ENCODE measurements around the gene PMAIP1.

The PMAIP1 gene

DNA sequence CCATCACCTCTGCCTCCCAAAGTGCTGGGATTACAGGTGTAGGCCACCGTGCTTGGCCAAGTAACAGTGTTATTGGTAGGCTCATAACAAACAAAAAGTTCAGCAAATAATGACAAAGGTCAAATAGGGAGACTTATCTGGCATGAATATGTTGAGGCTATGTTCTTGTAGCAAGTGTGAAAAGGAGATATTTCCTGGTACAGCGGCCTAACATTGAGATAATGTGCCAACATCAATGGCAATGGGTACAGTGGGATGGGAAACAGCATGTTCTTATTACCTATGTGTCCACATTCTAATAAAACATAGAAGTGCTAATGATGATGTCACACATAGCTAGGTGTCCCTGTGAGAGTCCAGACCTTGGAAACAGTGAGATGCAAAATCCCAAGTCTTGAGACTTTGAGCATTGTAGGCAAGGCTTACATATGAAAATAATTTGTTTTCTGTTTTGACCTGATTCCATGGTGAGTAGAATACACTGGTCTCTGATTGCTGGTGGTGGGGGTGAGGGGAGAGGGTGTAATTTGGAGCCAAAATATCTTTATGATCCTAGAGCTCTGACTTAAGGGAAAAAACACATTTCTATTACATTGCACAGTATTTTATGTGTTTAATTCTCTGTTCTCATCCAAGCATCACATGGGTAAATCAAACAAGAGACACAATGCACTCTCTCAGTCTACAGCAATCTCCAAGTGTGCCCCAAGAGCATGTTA, 33.1 kb upstream of the PMAIP1 start:
- H3K4me3 ChIP-seq (ENCODE audit: low read depth, low read length): no peak overlapping the region
- no peak overlapping the region for H4K91ac ChIP-seq (ENCODE audit: low read depth, low read length)

DNA sequence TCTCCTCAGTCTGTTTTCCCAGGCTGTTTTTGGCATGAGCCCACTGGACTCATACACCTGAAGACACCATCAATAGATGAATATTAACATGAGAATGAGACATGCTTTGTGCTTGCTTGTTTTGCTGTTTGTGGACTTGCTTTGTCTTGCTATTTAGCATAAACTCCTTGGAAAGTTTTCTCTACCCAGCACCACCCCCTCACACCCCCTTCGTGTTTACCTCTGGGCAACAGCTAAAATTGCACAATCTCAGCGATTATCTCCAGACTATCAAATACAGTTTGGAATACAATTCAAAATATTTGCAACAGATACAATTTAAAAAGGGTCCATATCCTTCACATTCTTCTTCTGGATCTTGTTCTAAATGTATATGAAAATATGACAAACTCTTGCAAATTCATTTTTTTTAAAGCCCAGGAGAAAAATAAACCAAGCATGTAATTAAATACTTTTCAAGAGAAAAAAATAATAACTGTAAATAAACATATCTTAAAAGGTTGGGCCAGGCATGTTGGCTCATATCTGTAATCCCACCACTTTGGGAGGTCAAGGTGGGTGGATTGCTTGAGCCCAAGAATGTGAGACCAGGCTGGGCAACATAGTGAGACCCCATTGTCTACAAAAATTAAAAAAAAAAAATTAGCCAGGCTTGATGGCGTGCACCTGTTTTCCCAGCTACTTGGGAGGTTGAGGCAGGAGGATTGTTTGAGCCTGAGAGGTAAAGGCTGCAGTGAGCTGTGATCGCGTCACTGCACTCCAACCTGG, 32.3 kb upstream of the PMAIP1 start:
- WGBS (ENCODE audit: extremely low coverage, insufficient coverage, insufficient read length): no CpG with 5 or more reads among the region's 5 CpGs
- Histone ChIP-seq H3K4me1 (ENCODE audit: control insufficient read depth in 1 of 2, insufficient read depth in 2 of 2, low read length in 2 of 2) (peaks cover 0 to 2% of the 10 kb centered on the region in 2 experiments), H4K12ac (ENCODE audit: low read depth, low read length) (no peak overlapping the region), H2BK120ac (ENCODE audit: insufficient read depth, low read length, poor library complexity) (no peak overlapping the region), H3K36me3 (ENCODE audit: control insufficient read depth in 1 of 2, insufficient read depth in 2 of 2, low read length in 2 of 2) (no peaks in the 10 kb centered on the region), H3K23ac (ENCODE audit: low read length) (no peak overlapping the region), H3K9ac (ENCODE audit: low read length) (no peak overlapping the region), H3K79me2 (ENCODE audit: control insufficient read depth, insufficient read depth, low read length, poor library complexity) (no peaks in the 10 kb centered on the region), H4K8ac (ENCODE audit: low read depth, low read length) (no peak overlapping the region), H3K27me3 (ENCODE audit: insufficient read depth, low read length) (no peaks in the 10 kb centered on the region), H4K91ac (ENCODE audit: low read depth, low read length) (no peak overlapping the region), H3K18ac (ENCODE audit: low read length) (no peak overlapping the region), H2BK12ac (ENCODE audit: low read length) (no peak overlapping the region), H3K4me2 (ENCODE audit: low read length) (no peak overlapping the region), H3K4me3 (ENCODE audit: low read depth, low read length) (no peak overlapping the region), H3K79me1 (ENCODE audit: low read length) (no peaks in the 10 kb centered on the region), H3K4ac (ENCODE audit: low read depth, low read length) (no peak overlapping the region), H3K14ac (ENCODE audit: low read length) (no peak overlapping the region), H2AK5ac (ENCODE audit: low read length) (no peak overlapping the region), H2AFZ (ENCODE audit: insufficient read depth, low read length, poor library complexity) (no peak overlapping the region), H3K27ac (ENCODE audit: low read depth, low read length) (no peak overlapping the region), H3K9me3 (ENCODE audit: insufficient read depth, low read depth, low read length) (no peaks in the 10 kb centered on the region), H2BK5ac (ENCODE audit: low read depth, low read length, poor library complexity) (no peak overlapping the region)
- DNase-seq: peak in 1 of 2 donors; percentile 66

More for the DNA sequence above, 33.1 kb upstream of the PMAIP1 start:
- no peak overlapping the region for H3K27ac ChIP-seq (ENCODE audit: low read depth, low read length)
- H2BK12ac ChIP-seq (ENCODE audit: low read length): no peak overlapping the region
- no peak overlapping the region for H4K12ac ChIP-seq (ENCODE audit: low read depth, low read length)
- H3K9ac ChIP-seq (ENCODE audit: low read length): no peak overlapping the region
- peaks cover 0 to 2% of the 10 kb centered on the region in 2 experiments for H3K4me1 ChIP-seq (ENCODE audit: control insufficient read depth in 1 of 2, insufficient read depth in 2 of 2, low read length in 2 of 2)
- H3K18ac ChIP-seq (ENCODE audit: low read length): no peak overlapping the region
- WGBS (ENCODE audit: extremely low coverage, insufficient coverage, insufficient read length): no CpG with 5 or more reads among the region's 2 CpGs
- H4K8ac ChIP-seq (ENCODE audit: low read depth, low read length): no peak overlapping the region
- no peaks in the 10 kb centered on the region for H3K79me1 ChIP-seq (ENCODE audit: low read length)
- no peaks in the 10 kb centered on the region for H3K27me3 ChIP-seq (ENCODE audit: insufficient read depth, low read length)
- H2AK5ac ChIP-seq (ENCODE audit: low read length): no peak overlapping the region
- H3K4me2 ChIP-seq (ENCODE audit: low read length): no peak overlapping the region
- H3K79me2 ChIP-seq (ENCODE audit: control insufficient read depth, insufficient read depth, low read length, poor library complexity): no peaks in the 10 kb centered on the region
- H3K4ac ChIP-seq (ENCODE audit: low read depth, low read length): no peak overlapping the region
- H3K14ac ChIP-seq (ENCODE audit: low read length): no peak overlapping the region
- no peaks in the 10 kb centered on the region for H3K36me3 ChIP-seq (ENCODE audit: control insufficient read depth in 1 of 2, insufficient read depth in 2 of 2, low read length in 2 of 2)
- H2AFZ ChIP-seq (ENCODE audit: insufficient read depth, low read length, poor library complexity): no peak overlapping the region
- H3K9me3 ChIP-seq (ENCODE audit: insufficient read depth, low read depth, low read length): no peaks in the 10 kb centered on the region
- no peak overlapping the region for H2BK120ac ChIP-seq (ENCODE audit: insufficient read depth, low read length, poor library complexity)
- no peak overlapping the region for H2BK5ac ChIP-seq (ENCODE audit: low read depth, low read length, poor library complexity)
- H3K23ac ChIP-seq (ENCODE audit: low read length): no peak overlapping the region
- no peak for DNase-seq

DNA sequence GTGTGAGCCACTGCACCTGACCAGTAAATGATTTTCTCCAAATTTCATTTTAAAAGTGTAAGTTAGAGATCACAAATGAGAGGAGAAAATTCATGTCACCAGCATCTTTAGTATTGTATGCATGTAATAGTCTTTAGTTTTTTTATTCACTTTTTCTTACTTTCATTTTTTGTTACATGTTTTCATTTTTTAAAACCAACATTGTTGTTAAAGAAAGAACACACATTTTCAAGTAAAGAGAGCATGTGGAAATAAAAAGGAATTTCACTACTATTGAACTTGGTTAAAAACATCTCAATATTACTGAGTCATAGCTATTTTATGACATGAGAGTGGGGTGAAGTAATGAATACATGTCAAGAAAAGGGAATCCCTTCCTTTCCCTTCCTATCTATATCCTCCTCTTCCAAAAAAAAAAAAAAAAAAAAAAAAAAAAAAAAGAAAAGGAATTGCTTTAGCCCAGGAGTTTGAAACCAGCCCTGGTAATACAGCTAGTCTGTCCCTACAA, 29.1 kb upstream of the PMAIP1 start:
- H4K91ac ChIP-seq (ENCODE audit: low read depth, low read length): no peak overlapping the region
- H3K23ac ChIP-seq (ENCODE audit: low read length): no peak overlapping the region
- no peak overlapping the region for H4K8ac ChIP-seq (ENCODE audit: low read depth, low read length)
- no peak overlapping the region for H3K9ac ChIP-seq (ENCODE audit: low read length)
- no peak overlapping the region for H3K4me2 ChIP-seq (ENCODE audit: low read length)
- peaks cover 2% of the 10 kb centered on the region for H3K79me1 ChIP-seq (ENCODE audit: low read length)
- H3K4me1 ChIP-seq (ENCODE audit: control insufficient read depth in 1 of 2, insufficient read depth in 2 of 2, low read length in 2 of 2): peaks cover 2 to 3% of the 10 kb centered on the region in 2 experiments
- no peaks in the 10 kb centered on the region for H3K27me3 ChIP-seq (ENCODE audit: insufficient read depth, low read length)
- no peak overlapping the region for H3K27ac ChIP-seq (ENCODE audit: low read depth, low read length)
- no peak for DNase-seq
- no peak overlapping the region for H2AFZ ChIP-seq (ENCODE audit: insufficient read depth, low read length, poor library complexity)
- H3K4me3 ChIP-seq (ENCODE audit: low read depth, low read length): no peak overlapping the region
- H2BK120ac ChIP-seq (ENCODE audit: insufficient read depth, low read length, poor library complexity): no peak overlapping the region
- no peak overlapping the region for H4K12ac ChIP-seq (ENCODE audit: low read depth, low read length)
- no peak overlapping the region for H3K18ac ChIP-seq (ENCODE audit: low read length)
- no peaks in the 10 kb centered on the region for H3K79me2 ChIP-seq (ENCODE audit: control insufficient read depth, insufficient read depth, low read length, poor library complexity)
- H3K36me3 ChIP-seq (ENCODE audit: control insufficient read depth in 1 of 2, insufficient read depth in 2 of 2, low read length in 2 of 2): no peaks in the 10 kb centered on the region
- no peak overlapping the region for H3K4ac ChIP-seq (ENCODE audit: low read depth, low read length)
- no peak overlapping the region for H2AK5ac ChIP-seq (ENCODE audit: low read length)
- H3K9me3 ChIP-seq (ENCODE audit: insufficient read depth, low read depth, low read length): no peaks in the 10 kb centered on the region
- H2BK12ac ChIP-seq (ENCODE audit: low read length): no peak overlapping the region
- no peak overlapping the region for H3K14ac ChIP-seq (ENCODE audit: low read length)
- H2BK5ac ChIP-seq (ENCODE audit: low read depth, low read length, poor library complexity): no peak overlapping the region

DNA sequence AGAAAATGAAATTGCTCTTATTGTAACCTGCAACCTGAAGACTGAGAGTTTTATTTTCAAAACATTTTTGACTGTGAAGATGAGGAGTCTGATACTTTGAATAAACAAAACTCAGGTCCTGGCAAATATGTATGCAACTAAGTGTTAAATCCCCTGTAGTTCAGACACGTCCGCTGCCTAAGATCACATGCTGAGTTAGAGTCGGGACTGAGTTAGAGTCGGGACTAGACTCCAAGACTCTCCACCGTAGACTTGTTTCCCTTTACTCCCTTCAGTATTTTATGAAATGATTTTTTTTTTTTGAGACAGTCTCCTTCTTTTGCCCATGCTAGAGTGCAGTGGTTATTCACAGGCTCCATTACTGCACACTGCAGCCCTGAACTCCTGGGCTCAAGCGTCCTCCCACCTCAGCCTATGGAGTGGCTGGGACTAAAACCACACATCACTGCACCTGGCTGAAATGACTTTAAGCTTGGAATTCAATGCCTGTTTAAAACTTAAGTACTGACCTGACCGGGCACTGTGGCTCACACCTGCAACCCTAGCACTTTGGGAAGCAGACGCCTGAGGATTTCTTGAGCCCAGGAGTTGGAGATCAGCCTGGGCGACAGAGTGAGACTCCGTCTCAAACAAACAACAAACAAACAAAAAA, 28.0 kb upstream of the PMAIP1 start:
- no peak overlapping the region for H3K27ac ChIP-seq (ENCODE audit: low read depth, low read length)
- H4K8ac ChIP-seq (ENCODE audit: low read depth, low read length): no peak overlapping the region
- DNase-seq: no peak
- no peaks in the 10 kb centered on the region for H3K79me2 ChIP-seq (ENCODE audit: control insufficient read depth, insufficient read depth, low read length, poor library complexity)
- no peak overlapping the region for H2AK5ac ChIP-seq (ENCODE audit: low read length)
- no peak overlapping the region for H4K91ac ChIP-seq (ENCODE audit: low read depth, low read length)
- H3K18ac ChIP-seq (ENCODE audit: low read length): no peak overlapping the region
- no peak overlapping the region for H3K4me2 ChIP-seq (ENCODE audit: low read length)
- H3K79me1 ChIP-seq (ENCODE audit: low read length): peaks cover 2% of the 10 kb centered on the region
- H3K9ac ChIP-seq (ENCODE audit: low read length): no peak overlapping the region
- H2BK120ac ChIP-seq (ENCODE audit: insufficient read depth, low read length, poor library complexity): no peak overlapping the region
- no peaks in the 10 kb centered on the region for H3K36me3 ChIP-seq (ENCODE audit: control insufficient read depth in 1 of 2, insufficient read depth in 2 of 2, low read length in 2 of 2)
- H3K9me3 ChIP-seq (ENCODE audit: insufficient read depth, low read depth, low read length): no peaks in the 10 kb centered on the region
- H4K12ac ChIP-seq (ENCODE audit: low read depth, low read length): no peak overlapping the region
- H3K23ac ChIP-seq (ENCODE audit: low read length): no peak overlapping the region
- peaks cover 2 to 3% of the 10 kb centered on the region in 2 experiments for H3K4me1 ChIP-seq (ENCODE audit: control insufficient read depth in 1 of 2, insufficient read depth in 2 of 2, low read length in 2 of 2)
- no CpG with 5 or more reads among the region's 10 CpGs for WGBS (ENCODE audit: extremely low coverage, insufficient coverage, insufficient read length)
- H2AFZ ChIP-seq (ENCODE audit: insufficient read depth, low read length, poor library complexity): no peak overlapping the region
- no peak overlapping the region for H2BK12ac ChIP-seq (ENCODE audit: low read length)
- no peak overlapping the region for H3K4ac ChIP-seq (ENCODE audit: low read depth, low read length)
- H2BK5ac ChIP-seq (ENCODE audit: low read depth, low read length, poor library complexity): peak overlapping the region; percentile 9
- no peak overlapping the region for H3K14ac ChIP-seq (ENCODE audit: low read length)
- no peak overlapping the region for H3K4me3 ChIP-seq (ENCODE audit: low read depth, low read length)
- no peaks in the 10 kb centered on the region for H3K27me3 ChIP-seq (ENCODE audit: insufficient read depth, low read length)
